Fibroblast of skin of left quadriceps (primary cell): ENCODE data around the gene LHFPL2.

ENCODE experiments used
- DNase-seq, 2 experiments: peaks; one replicate each; pipeline ENCODE4 v3.0.0-alpha.2; 2013; ENCODE audit warnings: low read depth in 2 of 2

The LHFPL2 gene

DNA sequence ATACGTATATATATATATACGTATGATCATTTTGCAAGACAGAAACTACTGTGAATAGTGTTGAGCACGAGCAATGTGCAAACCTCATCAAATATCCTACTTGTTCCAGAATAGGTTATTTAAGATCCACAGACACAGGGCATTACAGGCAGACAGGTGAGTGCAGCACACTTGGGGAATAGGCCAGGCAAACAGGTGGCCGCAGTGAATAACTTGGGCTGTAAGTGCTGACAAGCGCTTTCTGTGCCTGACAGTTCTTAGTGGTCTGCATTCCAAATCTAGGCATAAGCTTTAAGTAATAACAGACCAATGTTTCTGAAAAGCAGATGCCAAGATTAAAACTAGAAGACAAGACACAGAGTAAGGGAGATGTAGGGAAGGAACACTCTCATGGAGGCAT, 77.9 kb downstream of the LHFPL2 start:
- DNase-seq: no peak

DNA sequence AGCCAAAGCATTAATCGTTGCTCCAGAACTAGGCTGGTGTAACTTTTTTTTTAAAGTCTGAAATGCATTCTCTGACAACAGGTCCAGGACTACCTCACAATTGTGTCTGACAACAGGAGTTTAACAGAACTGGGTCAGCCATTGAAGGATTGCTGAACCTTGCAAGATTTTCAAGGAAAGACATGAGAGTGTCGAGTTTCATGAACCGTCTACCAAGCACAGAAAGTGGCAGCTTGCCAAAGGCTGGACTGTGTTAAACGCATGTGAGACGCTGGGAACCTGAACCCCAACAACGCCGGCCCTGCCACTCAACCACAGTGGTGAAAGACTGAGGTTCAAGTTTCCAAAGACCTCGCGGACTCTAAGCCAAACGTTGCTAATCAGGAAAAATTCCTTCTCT, 79.1 kb downstream of the LHFPL2 start:
- DNase-seq: peak; percentile 45 to 52

DNA sequence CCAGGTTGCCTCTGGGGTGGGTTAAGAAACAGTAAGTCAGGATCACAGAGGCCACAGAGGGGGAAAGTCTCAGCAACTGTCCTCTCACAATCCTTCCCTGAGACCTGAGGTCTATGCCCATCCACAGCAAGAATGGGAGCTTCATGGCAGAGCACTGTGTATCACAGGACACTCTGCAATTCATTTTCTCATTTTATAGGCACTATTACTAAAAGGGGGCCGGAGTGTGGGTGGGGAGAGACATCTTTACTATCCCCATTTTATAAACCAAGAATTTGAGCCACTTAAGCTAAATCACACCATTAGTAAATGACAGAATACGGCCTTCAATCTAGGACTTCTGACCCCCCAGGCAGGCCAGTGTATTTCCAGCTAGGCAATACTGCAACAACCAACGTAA, 79.9 kb downstream of the LHFPL2 start:
- DNase-seq: no peak

DNA sequence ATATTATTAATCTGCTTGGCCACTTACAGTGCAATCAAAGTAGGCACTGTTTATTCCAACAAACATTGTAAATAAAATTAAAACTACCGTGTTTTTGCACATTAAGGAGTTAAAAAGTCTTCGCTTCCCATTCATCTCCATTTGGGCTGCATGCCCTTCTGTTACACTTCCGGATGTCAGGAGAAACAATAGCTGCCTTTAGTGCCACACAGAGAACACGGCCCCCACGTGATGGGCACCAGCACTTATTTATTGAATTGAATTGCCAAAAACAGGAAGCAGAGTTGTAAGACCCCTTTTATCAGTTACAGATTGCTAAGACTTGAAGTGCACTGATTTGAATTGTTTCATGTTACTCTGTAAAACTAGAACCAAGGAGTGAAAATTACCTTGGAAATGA, 80.4 kb downstream of the LHFPL2 start:
- DNase-seq: no peak

DNA sequence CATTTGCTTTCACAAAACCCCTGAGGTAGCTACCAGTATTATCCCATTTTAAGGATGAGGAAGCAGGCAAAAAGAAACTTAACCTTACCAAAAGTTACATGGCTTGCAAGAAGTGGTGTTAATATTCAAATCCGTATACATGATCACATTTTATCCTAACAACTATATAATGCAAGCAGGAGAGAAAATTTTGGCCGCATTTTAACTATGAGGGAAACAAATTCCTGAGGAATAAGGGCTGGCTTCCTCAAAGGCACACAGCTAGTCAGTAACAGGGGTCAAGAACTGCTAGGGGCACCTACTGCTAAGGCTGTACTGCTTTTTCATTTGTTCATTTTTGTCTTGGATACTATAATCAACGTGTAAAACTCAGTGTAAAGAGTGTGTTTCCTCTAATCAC, 81.0 kb downstream of the LHFPL2 start:
- no peak for DNase-seq

DNA sequence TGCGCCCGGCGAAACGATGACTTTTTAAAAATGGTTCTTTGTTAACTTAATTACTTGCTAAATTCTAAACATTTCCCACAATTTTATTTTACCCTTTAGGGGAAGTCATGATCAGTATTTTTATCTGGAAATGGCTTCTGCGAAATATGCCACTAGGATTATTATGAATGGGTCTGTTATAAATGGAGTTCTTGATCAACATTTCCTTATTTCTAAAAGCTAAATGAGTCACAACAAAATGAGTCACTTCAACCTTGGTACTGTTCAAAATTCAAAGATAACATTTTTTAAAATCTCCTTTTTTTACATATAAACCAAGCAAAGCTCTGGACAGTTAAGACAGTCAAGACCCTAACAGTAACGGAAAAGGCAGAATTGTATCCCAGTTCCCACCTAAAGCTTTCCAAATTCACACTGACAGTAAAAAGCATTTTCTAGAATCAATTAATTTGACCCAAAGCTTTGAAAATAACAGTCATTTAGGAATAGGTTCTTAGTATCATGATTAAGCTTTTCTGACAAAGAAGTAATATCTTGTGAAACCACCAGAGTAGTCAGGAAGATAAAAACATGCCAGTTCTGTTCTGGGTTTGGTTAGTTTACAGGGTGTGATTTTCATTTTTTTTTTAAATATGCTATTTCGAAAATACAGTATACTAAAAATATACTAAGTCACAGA, 81.7 kb downstream of the LHFPL2 start:
- no peak for DNase-seq

DNA sequence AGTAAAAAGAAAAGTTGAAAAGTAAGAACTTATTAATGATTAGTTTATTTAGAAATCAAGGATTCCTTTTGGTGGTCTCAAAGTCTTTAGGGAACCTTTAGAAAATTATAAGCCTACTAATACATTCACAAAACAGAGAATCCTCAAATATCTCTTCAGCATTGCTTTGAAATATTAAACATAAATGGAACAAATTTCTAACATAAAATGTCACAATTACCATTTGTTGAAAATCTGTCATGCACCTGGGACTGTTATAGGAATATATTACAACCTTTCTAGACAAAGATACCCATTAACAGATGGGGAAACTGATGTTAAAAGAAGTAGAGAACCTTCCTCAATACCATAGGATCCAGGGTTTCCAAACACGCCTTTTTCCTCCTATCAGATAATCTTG, 83.2 kb downstream of the LHFPL2 start:
- DNase-seq: no peak

DNA sequence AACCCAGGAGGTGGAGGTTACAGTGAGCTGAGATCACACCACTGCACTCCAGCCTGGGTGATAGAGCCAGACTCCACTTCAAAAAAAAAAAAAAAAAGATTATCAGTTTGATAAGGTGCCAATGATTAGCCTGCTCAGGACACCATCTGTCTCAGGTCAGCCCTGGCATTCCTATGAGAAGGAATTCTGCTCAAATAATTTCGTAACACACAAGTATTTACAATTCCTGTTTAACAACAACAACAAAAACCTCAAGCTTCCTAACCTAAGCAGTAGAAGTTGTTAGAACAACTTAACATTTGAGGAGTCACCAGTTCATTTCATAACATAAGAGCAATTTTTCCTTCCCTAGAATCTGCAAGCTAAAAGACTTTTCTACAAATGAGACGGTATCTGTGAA, 85.0 kb downstream of the LHFPL2 start:
- no peak for DNase-seq

DNA sequence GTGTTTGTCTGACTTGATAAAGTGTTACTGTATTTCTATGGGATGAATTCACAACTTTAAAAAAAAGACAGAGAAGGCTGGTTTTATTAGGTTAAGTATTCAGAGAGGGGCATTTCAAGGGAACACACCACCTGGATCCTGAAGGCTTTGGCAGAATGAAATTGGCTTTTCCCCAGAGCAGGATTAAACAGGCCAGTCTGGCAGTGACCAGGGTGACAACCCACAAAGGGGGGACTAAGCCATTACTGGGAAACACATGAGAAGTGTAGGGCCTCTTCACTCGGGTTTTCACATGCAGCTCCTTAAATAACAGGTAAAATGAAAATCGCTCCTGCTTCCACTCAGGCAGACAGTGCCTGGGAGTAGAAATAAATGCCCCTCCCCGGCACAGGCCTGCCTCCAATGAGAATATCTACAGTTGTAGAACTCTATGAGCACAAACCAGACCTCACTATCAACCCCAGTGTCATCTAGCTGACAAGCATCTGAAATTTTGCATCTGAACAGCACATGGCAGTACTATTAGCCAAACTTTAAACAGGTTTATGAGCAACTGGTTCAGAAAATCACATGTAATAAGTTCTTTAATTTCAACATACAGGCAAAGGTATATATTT, 85.8 kb downstream of the LHFPL2 start:
- no peak for DNase-seq

DNA sequence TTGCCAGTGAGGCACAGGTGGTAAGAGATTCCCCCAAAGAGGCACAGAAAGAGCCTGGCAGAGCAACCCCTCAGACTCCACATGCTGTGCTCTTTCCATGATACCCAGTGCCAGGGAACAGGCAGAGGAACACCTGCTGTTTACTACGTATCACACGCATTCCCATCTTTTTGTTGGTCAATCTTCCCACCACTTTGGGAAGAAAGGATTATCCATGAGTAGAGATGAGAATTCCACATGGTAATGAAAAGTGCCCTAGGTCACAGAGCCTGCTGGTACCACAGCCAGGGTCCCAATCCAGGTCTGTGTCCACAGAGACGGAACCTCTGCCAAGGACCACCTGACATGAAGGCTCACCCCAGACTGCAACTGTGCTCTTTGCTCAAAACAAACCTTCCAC, 86.6 kb downstream of the LHFPL2 start:
- DNase-seq: no peak

DNA sequence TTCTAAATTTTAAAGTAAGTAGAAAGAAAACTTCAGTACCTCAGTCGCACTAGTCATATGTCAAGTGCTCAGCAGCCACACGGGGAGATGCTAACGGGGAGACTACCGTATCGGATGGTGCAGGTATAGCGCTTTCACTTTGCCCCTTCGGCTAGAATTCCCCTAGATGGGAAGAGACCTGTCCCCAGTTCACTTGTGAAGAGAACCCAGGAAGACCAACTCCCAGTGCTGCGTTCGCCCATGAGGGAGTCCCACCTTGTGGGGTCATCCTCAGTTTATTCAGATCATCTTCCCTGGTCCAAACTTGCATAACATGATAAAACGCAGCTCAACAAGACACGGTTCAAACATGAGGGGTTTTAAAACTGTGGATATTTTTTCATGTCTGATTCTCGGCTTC, 87.3 kb downstream of the LHFPL2 start:
- DNase-seq: no peak

DNA sequence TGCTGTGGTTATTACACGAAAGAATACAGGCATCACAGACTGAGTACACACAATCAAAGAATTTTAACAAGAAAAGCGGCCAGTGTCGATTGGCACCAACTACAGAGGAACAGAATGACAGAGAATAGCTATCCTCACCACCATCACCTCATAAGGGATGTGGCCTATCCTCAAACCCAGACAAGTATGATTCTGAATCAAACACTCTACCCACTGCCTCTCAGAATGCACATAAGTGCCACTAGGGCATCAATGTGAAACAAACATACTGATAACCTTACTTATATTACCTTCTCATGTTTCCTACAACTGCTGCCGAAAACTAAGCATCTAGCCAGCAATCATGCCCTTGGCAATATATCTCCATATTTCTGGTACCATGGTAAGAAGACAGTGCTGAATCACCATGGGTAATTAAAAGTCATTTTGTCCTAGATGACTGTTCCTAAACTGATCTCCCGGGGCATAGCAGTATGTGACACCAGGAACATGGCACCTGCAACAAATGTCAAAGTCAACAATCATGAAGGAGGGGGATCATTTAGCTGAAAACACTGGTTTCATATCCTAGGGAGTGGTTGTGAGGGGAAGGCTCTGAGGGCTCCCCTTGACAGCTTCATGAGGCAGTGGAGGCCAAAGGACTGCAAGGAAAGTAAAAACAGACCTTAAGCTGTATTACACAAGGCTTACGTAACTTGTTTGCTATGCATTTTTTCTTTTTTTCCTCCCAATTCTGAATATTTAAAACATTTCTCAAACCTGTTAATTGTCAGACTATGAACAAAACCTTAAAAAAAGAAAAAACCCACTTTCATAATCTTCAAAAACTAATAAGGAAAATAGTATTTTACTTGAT, 88.3 kb downstream of the LHFPL2 start:
- no peak for DNase-seq

DNA sequence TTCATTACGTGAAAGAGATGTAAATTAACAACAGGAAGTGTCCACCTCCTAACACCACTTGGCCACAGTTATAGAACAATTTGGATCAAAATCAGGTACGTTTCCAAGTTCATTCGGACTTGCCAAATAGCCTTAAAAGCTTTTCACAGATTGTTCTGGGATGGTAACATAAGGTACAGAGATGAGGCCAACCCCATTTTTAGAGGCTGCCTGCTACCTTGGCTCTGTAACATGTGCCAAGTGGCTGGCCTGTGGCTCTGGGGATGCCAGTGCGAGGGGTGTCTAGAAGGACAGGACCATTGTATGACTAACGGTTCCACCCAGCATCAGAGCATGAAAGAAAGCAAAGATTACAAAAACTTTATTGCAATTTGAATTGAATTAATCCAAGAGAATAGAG, 91.0 kb downstream of the LHFPL2 start:
- DNase-seq: no peak

DNA sequence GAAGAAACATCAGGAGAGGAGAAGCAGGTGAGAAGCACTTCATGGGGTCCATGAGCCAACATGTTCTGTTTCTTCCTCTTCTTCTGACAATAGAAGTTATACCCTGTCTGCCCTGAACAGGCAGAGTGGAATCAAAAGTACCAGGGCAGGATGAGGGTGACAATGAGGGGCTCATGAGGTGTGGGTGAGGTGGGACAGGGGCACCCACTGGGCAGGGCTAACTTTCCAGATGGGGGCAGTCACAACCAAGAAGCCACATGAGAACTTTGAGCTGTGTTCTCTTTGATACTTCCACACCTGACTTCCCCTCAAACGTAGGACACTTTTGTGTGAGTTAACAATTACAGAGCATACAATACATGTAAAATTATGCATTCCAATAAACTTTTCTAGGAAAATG, 92.7 kb downstream of the LHFPL2 start:
- DNase-seq: no peak

DNA sequence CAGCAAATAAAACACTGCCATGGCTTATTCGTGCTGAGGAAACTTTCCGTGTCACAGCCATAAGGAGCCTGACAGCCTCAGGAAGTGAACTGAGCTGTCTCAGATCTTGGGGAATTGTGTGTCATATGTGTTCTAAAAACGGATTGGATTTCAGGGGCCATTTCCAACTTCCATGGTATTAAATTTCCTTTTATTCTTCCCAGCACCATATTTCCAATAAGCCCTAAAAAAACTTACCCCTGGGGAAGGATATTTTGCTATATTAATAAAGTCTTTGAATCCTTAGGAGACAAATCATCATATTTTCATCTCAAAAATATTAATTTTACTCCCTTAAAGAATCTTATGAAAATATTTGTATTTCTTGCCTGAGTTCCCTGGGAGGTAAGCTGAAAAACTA, 93.9 kb downstream of the LHFPL2 start:
- DNase-seq: peak; percentile 20 to 32

DNA sequence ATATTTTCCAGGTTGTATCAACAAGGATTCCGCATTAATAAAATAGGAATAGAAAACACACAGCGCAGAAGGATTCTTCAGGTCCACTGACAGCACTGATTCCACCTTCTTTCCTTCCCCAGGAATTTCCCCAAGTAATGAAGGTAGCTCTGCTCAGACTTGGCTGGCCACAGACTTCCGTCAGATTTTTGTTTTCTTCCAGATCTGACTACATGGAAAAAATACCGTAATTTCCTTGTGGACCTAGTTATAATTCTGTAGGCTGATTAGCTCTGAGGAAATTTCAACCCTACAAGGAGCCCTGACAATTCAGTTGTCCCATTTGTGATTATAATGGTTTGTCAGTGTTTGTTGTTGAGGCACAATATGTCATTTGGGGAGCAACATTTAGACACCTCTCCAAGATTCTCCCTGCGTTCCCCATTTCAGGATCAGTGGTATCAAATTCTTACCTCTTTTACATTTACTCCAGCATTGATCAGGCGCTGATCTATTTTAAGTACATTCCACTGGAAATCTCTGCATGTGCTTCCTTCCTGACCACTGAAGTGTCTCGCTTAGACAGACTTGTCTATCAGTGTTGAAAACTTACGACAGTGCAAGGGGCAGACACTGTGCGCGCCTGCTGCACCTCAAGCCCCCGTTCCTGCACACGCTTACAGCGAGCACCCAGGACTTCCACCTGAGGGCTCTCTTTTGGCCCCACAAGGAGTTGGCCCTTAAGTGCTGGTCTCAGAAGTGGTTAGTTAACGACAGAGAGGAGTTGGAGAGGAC, 94.8 kb downstream of the LHFPL2 start:
- DNase-seq: no peak

DNA sequence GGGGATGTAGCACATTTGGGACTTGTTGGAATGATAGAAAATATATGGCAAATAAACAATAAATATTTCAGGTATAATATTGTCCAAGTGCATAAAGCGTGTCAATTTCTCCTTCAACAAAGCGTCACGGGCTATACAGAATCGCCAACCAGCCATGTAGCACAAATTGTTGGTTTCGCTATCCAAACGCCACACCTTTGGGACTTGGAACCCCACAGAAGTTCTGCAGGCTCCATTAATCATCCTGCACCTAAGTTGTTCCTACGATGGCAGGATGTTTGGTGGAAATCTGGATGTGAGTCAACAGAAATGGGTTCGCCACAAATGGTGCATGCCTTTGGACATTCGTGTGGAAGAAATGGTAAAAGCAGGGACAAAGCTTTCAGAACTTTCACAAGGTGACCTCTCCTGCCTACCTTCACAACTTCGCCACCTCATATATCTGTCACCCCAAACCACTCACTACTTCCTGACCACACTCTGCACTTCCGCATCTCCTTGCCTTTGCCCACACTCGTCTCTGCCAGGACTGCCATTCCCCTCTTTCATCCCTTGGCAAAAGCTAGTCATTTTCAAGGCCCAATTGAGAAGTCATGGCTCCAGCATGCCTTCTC, 95.7 kb downstream of the LHFPL2 start:
- no peak for DNase-seq

DNA sequence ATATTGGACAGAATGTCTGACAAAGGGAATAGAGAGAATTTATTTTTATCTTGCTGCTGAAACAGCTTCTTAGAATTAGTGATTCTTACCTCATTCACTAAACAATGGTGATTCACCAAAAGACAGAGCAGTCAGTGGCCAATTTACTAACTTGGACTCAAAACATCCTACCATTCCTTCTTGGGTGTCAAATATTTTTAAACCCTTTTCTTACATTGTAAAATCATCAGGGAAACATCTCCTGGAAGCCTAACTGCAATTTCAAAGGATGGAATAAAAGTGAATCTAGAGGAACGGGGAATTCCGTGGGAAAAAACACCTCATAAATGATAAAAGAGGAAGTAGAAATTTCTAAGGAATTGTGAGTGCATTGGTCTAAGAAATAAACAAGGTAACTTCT, 97.7 kb downstream of the LHFPL2 start:
- peak in 1 of 2 experiments; percentile 29 for DNase-seq

DNA sequence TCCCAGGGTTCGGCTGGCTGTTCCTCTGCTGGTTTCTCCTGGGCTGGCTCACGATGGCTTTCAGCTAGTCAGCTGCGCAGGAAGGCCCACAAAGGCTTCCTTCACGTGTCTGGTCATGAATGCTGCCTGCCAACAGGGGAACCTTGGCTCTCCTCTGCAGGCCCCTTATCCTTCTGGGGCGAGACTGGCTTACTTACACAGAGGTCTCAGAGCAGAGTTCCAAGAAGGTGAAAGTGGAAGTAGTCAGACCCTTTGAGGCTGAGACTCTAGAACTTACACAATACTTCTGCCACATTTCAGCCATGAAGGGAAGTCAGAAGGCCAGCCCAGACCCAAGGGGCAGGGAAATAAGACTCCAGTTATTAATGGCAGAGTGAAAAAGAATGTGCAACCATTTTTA, 99.5 kb downstream of the LHFPL2 start:
- DNase-seq: no peak

DNA sequence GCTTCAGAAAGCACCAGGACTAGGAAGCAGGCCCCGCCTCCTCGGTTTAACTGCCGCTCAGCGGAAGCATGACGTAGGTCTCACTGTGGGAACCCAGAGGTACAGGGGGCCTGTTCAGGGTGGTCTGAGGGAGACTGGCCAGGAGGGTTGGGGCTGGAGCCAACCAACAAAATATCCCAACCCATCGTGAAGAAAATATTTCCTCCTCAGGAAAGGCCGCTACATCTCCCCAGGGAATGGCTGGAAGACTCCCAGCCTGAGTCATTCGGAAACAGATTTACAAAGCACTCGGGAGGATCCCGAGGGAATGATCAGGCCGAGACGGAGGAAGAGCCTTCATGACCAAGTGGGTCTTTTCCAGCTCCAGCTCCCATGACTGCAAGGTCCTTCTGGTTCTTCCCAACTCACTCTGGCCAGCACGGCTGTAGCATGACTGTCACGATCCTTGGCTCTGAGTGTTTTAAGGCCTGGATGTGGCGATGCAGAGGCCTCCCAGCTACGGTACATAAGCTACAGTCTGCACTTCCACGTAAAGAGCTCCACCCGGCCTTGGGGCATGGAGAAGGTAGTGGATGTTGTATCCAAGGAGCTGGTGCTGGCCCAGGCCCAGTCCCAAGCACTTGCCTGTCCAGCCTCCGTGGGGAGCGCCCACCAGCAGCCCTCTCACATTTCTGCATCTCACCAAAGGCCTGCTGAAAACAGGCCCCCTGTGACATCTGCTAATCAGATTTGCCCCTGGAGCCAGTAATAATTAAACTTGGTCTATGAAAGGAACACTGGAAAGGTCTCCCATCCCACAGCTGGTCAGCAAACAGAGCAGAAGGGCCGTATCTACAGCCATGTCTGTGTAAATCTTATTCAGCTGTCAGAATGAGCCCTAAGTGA, 100.6 kb downstream of the LHFPL2 start:
- DNase-seq: peak; percentile 87 to 89

DNA sequence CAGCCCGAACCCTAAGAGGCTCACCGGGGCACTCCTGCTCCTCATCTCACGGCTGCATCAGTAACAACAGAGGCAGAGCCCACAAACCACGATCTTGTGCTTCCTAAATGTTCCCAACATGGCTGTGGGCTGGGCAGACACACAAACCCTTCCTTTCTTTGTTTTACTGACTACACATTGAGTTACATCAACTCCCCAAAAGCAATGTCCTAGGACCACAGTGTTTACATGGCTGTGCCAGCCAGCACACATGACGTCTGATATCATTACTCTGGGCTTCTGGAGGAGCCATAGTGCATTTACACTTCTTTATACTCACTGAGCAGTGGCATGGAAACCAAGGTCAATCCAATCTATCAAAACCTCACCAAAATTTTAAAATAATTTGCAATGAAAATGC, 101.4 kb downstream of the LHFPL2 start:
- DNase-seq: no peak
